Thyroid gland (tissue), 4 donors: ENCODE results near the gene COL9A3. TPM values are rescaled to one million over a fixed set of nuclear protein-coding genes. Genes with fewer than 3 reads are reported as not detected.

ENCODE experiments used
- DNase-seq, 2 donors: peaks; one replicate each; pipeline ENCODE4 v3.0.0-alpha.2; 2019
- H3K27ac ChIP-seq, 3 donors: fragments of 200-600 bp; sonication (generic); 1 replicate in 2 of 3; 2 replicates in 1 of 3; pipeline ENCODE4 v1.5.1; 2016 to 2019; ENCODE audit warnings: mild to moderate bottlenecking in 1 of 3, moderate library complexity in 1 of 3
- H3K27me3 ChIP-seq: fragments of 200-600 bp; sonication (generic); one replicate; pipeline ENCODE4 v1.5.1; 2019
- H3K36me3 ChIP-seq, 2 donors: fragments of 200-600 bp; sonication (generic); one replicate each; pipeline ENCODE4 v1.5.1; 2016 to 2019
- H3K4me1 ChIP-seq, 2 donors: fragments of 200-600 bp; sonication (generic); one replicate each; pipeline ENCODE4 v1.5.1; 2017 to 2019
- H3K4me3 ChIP-seq, 3 donors: fragments of 200-600 bp; sonication (generic); replicated peaks in 1 of 3; 1 replicate in 2 of 3; 2 replicates in 1 of 3; pipeline ENCODE4 v1.5.1; 2016; ENCODE audit warnings: mild to moderate bottlenecking in 1 of 3
- H3K9me3 ChIP-seq: fragments of 200-600 bp; sonication (generic); one replicate; pipeline ENCODE4 v1.5.1; 2017
- POLR2A ChIP-seq, 2 donors: fragments of 450-650 bp; IDR thresholded peaks; one replicate each; pipeline ENCODE4 v1.6.1; 2017; ENCODE audit warnings: antibody characterized with exemption in 2 of 2, mild to moderate bottlenecking in 2 of 2, moderate library complexity in 1 of 2
- WGBS, 2 donors: methylation state at CpG; one replicate each; pipeline ENCODE4 v1.1.5; 2017; 5-methylcytosine and 5-hydroxymethylcytosine counted together
- intact Hi-C: fragments of 100-400 bp; cut with DNase I; formaldehyde crosslinking; loops from one replicate; pipeline ENCODE4 v1.15.1; 2023
- total RNA-seq, 4 donors: library from RNA; depleted of rRNA; stranded (reverse); fragments of >200 nt; gene quantifications; one replicate each; pipeline ENCODE4 v1.2.3, GENCODE V29; 2016
- TF ChIP-seq, protein P1 (sequence below), 6 experiments: fragments of 200-600 bp in 3 of 6; fragments of 450-650 bp in 3 of 6; sonication (generic) in 3 of 6; IDR thresholded peaks; one replicate each; pipeline ENCODE4 v1.5.1; 2016 to 2019; ENCODE audit warnings: antibody characterized with exemption in 6 of 6, mild to moderate bottlenecking in 2 of 6, inconsistent platforms in 1 of 6, moderate library complexity in 1 of 6

Gene COL9A3
- total RNA-seq, 4 donors from 2014 or later = 5.3 to 113 (median 62.8) TPM

DNA sequence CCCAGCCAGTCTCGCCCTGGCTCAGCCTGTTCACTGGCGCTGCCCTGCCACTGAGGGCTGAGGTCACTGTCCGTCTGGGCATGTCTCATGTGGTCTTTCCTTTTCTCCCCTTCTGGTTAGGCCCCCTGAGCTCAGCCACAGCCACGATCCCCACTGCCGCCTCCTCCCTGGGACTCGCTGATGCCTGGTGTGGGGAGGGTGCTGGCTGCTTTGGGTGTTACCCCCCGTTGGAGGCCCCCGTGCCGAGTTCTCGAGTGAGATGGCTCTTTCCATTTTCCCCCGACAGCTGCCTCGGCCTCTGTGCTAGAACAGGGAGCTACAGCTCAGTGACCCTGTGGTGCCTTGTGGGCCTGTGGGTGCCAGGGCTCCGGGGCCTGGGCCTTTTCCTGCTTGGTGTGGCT is 59.7 kb downstream of the COL9A3 start:
- TF ChIP-seq, protein P1, sequence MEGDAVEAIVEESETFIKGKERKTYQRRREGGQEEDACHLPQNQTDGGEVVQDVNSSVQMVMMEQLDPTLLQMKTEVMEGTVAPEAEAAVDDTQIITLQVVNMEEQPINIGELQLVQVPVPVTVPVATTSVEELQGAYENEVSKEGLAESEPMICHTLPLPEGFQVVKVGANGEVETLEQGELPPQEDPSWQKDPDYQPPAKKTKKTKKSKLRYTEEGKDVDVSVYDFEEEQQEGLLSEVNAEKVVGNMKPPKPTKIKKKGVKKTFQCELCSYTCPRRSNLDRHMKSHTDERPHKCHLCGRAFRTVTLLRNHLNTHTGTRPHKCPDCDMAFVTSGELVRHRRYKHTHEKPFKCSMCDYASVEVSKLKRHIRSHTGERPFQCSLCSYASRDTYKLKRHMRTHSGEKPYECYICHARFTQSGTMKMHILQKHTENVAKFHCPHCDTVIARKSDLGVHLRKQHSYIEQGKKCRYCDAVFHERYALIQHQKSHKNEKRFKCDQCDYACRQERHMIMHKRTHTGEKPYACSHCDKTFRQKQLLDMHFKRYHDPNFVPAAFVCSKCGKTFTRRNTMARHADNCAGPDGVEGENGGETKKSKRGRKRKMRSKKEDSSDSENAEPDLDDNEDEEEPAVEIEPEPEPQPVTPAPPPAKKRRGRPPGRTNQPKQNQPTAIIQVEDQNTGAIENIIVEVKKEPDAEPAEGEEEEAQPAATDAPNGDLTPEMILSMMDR (IDR thresholded peaks at IDR 0.05) = no peak
- no peak for TF ChIP-seq POLR2A (IDR thresholded peaks at IDR 0.05)
- 60 to 61% methylated on average over 12 of the region's 13 CpGs for WGBS, 2 donors
- Histone ChIP-seq H3K4me3 (no peak overlapping the region), H3K4me1 (peaks cover 10 to 20% of the 10 kb centered on the region in 2 donors), H3K36me3 (peaks cover 9% of the 10 kb centered on the region in 2 donors), H3K9me3 (no peaks in the 10 kb centered on the region), H3K27ac (peak overlapping the region; percentile 65 to 74 (median 65)), H3K27me3 (no peaks in the 10 kb centered on the region)
- no peak for DNase-seq
- intact Hi-C loops = no loop called here

DNA sequence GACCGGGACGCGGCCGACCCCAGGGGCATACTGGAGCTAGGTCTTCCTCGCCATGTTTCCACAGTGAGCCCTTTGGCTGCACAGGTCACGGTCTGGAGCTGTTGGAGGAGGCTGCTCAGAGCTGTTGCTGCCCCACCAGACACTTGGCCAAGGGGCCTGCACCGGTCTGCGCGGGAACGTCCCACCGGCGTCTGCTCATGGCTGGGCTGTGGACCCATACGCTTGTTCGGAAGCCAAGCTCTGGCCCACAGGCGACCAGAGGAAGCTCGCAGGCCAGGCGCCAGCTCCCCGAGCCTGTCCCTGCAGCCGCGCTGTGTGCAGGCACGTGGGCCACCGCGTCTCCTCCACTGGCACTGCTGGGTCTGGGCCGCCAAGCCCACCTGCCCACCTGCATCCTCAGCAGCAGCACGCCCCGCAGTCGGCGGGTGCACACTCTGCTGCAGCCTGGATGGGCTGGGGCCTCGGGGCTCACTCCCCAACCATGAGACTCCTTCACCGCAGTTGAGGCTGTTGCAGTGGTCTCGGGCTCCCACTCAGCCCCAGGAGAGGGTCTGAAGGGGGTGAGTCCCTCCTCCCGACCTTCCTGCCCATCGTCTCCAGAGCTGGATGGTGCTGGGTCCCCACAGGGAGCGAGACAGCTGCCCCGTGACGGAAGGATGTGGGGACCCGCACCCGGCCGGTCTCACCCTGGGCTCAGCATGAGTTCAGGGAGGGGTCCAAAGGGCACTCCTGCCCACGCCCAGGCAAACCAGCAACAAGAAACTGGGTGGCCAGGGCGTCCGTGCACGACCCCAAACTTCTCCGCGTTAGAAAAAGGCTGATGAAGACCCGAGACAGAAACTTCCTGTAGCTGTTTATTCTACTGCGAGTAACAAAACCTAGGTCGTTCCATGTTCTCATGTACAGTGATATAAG is 60.3 kb downstream of the COL9A3 start:
- Histone ChIP-seq H3K4me3 (no peak overlapping the region), H3K27ac (peak overlapping the region; percentile 65 to 74 (median 65)), H3K4me1 (peaks cover 10 to 20% of the 10 kb centered on the region in 2 donors), H3K27me3 (no peaks in the 10 kb centered on the region), H3K36me3 (peaks cover 14 to 15% of the 10 kb centered on the region in 2 donors), H3K9me3 (no peaks in the 10 kb centered on the region)
- 51 to 70% methylated on average over 21 to 30 of the region's 48 CpGs for WGBS, 2 donors
- intact Hi-C loops = no loop called here
- DNase-seq = peak; percentile 83 to 88
- no peak for TF ChIP-seq POLR2A (IDR thresholded peaks at IDR 0.05)
- TF ChIP-seq, protein P1 (IDR thresholded peaks at IDR 0.05) = no peak

DNA sequence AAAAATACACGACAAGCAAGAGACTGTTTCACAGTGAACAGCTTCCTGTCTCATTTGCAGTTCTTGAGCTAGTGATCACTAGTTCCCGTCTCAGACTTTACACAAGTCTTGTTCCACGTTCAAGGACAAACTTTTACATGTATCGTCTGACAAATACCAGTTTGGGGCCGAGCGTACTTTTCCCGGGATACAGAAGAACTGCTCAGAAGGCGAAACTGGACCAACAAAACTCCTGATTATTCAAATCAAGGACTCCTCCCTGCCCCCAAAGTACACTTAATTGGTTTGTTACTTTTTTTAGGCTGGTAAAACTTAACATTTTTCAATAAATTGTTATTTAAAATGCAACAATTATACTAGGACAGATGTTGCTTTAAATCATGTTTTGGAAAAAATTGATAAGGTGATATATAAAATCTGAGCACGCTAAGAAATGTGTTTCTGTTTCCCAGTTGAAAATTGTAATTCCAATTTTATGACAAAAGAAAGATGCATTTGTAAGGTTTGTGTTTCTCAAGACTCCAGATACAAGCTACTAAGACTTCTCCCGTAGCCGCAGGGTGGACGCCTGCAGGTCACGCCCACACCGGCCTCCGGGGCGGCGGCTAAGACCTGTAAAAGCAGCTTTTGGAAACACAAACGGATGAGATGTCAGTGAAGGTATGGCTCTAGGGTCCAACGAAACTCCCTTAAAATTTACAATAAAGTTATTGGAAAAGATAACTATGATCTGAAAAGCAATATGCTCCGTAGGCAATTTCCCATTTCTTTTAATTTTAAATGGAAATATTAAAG is 61.6 kb downstream of the COL9A3 start:
- 91 to 94% methylated on average over 20 of the region's 20 CpGs for whole genome bisulfite sequencing, 2 donors

DNA sequence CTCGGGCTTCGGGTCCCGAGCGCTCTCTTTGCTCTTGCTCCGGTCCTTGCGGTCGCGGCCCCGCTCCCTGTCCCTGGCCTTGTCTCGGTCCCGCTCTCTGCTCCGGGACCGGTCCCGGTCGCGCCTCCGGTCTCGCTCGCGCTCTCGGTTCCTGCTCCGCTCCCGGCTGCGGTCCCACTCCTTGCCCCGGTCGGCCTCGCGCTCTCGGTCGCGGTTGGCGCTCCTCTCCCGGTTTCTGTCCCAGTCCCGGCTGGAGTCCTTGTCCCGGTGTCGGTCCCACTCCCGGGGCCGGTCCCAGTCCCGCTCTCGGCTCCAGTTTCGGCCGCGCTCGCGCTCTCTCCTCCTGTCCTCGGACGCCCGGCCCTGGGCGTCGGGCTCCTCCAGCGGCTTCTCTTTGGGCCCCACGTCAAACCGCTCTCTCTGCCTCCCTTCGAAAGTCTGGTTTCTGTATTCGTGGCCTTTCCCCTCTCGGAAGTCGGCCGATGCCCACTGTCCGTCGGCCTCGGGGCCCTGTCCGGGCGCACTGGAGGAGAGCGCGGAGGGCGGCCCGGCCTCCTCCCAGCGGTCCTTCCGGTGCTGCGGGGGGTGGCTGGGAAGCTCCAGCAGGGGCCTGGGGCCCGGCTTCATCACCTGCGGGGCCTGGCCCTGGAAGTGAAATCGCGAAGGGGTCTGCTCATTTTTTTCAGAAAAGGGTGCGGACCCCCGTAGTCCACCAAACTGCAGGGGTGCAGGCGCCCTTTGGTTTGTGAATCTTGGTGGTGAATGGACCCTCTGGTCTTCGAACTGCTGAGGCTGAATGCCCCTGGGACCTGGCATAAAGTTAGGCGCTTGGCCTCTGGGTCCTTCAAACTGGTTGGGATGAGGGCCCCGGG is 62.7 kb downstream of the COL9A3 start:
- no peak overlapping the region for H3K4me3 ChIP-seq
- WGBS, 2 donors = 77 to 79% methylated on average over 67 to 79 of the region's 80 CpGs
- no peak overlapping the region for H3K27ac ChIP-seq
- TF ChIP-seq, protein P1 (IDR thresholded peaks at IDR 0.05) = no peak
- TF ChIP-seq POLR2A (IDR thresholded peaks at IDR 0.05) = no peak
- no peaks in the 10 kb centered on the region for H3K27me3 ChIP-seq
- peaks cover 14 to 15% of the 10 kb centered on the region in 2 donors for H3K36me3 ChIP-seq
- H3K4me1 ChIP-seq = peaks cover 10 to 20% of the 10 kb centered on the region in 2 donors
- H3K9me3 ChIP-seq = no peaks in the 10 kb centered on the region
- no peak for DNase-seq
- intact Hi-C loops = no loop called here

More for the DNA sequence above, 61.6 kb downstream of the COL9A3 start:
- no peaks in the 10 kb centered on the region for H3K27me3 ChIP-seq
- no peaks in the 10 kb centered on the region for H3K9me3 ChIP-seq
- H3K36me3 ChIP-seq = peaks cover 14 to 15% of the 10 kb centered on the region in 2 donors
- intact Hi-C loops = no loop called here
- no peak overlapping the region for H3K27ac ChIP-seq
- TF ChIP-seq, protein P1 (IDR thresholded peaks at IDR 0.05) = no peak
- no peak for TF ChIP-seq POLR2A (IDR thresholded peaks at IDR 0.05)
- H3K4me3 ChIP-seq = no peak overlapping the region
- H3K4me1 ChIP-seq = peaks cover 10 to 20% of the 10 kb centered on the region in 2 donors
- DNase-seq = no peak
